T-helper 17 cell (primary cell): ENCODE measurements around the gene IFIT1B. TPM values are rescaled to one million over a fixed set of nuclear protein-coding genes. Genes with fewer than 3 reads are reported as not detected.
"Not testable (repeated sequence)": the region's sequence is repeated elsewhere in the genome, so short reads cannot be mapped to it uniquely, and the experiment has no call there.

ENCODE experiments used
- ATAC-seq: fragments of 150-1000 bp; cut with Tn5 transposase; 2 replicates; pipeline ENCODE4 v1.10.0; 2021; ENCODE audit warnings: mild to moderate bottlenecking, moderate library complexity
- DNase-seq, 3 donors: peaks; one replicate each; pipeline versions ENCODE4 v3.0.0 to v3.0.0-alpha.2; 2020 to 2021
- H3K9me3 ChIP-seq: one replicate; pipeline ENCODE4 v1.7.0; 2013; ENCODE audit warnings: low read length, mild to moderate bottlenecking; ENCODE audit not compliant: control insufficient read depth, poor library complexity, severe bottlenecking
- H3K27ac Mint-ChIP-seq: one replicate; pipeline ENCODE4 v1.8.0; 2022; ENCODE audit warnings: mild to moderate bottlenecking, moderate library complexity, mixed read lengths
- H3K27me3 Mint-ChIP-seq: one replicate; pipeline ENCODE4 v1.8.0; 2022; ENCODE audit warnings: mixed read lengths
- H3K36me3 Mint-ChIP-seq: one replicate; pipeline ENCODE4 v1.8.0; 2022; ENCODE audit warnings: low read depth, mixed read lengths
- H3K4me1 Mint-ChIP-seq: one replicate; pipeline ENCODE4 v1.8.0; 2022; ENCODE audit warnings: mild to moderate bottlenecking, mixed read lengths
- H3K4me3 Mint-ChIP-seq: one replicate; pipeline ENCODE4 v1.8.0; 2022; ENCODE audit warnings: mild to moderate bottlenecking, moderate library complexity, mixed read lengths
- total RNA-seq, 4 donors: library from RNA in 2 of 4; stranded (reverse) in 2 of 4; gene quantifications; one replicate each; pipeline ENCODE4 v1.2.3 and lab custom pipeline; 2022 to 2026

IFIT1B gene
- total RNA-seq: not detected
- 0 reads per million in 2 donors for total RNA-seq (lab: John Stamatoyannopoulos, UW)

GRCh38 chr10:89377705-89378637 lies at the start of gene IFIT1B:
IFIT1B (plus strand) TSS chr10:89378056; CDS start chr10:89378136, 80 bp downstream.
- DNase-seq (no peak), ATAC-seq (no peak)
- H3K4me1 Mint-ChIP-seq: no peaks in the 10 kb centered on the region
- H3K4me3 Mint-ChIP-seq: no peak within 1 kb of the TSS
- H3K27ac Mint-ChIP-seq: no peak within 1 kb of the TSS
- H3K9me3 ChIP-seq: no peaks in the 10 kb centered on the region
- no peaks in the 10 kb centered on the region for H3K36me3 Mint-ChIP-seq
- peaks cover 8% of the 10 kb centered on the region for H3K27me3 Mint-ChIP-seq

- no peak for DNase-seq
- Mint-ChIP-seq H3K27ac (peak overlapping the region; percentile 98), H3K4me1 (peaks cover 50% of the 10 kb centered on the region), H3K27me3 (no peaks in the 10 kb centered on the region), H3K4me3 (peak overlapping the region; percentile 96), H3K36me3 (peaks cover 2% of the 10 kb centered on the region)
- no peak for ATAC-seq
- no peaks in the 10 kb centered on the region for H3K9me3 ChIP-seq
Measured at GRCh38 chr10:89329151-89329550, 48.7 kb upstream of the IFIT1B start.

- DNase-seq, H3K9me3 ChIP-seq, H3K36me3 Mint-ChIP-seq, ATAC-seq, H3K27ac Mint-ChIP-seq, H3K27me3 Mint-ChIP-seq, H3K4me3 Mint-ChIP-seq: not testable (repeated sequence)
- peaks cover 52% of the 10 kb centered on the region for H3K4me1 Mint-ChIP-seq
Measured at GRCh38 chr10:89330014-89330413, 47.8 kb upstream of the IFIT1B start.

GRCh38 chr10:89330537-89331212 lies 47.2 kb upstream of the IFIT1B start:
- ATAC-seq (no peak), DNase-seq (no peak)
- no peaks in the 10 kb centered on the region for H3K9me3 ChIP-seq
- H3K4me1 Mint-ChIP-seq: peaks cover 57% of the 10 kb centered on the region
- H3K27me3 Mint-ChIP-seq: no peaks in the 10 kb centered on the region
- H3K36me3 Mint-ChIP-seq: peaks cover 2% of the 10 kb centered on the region
- H3K4me3 Mint-ChIP-seq: peak overlapping the region; percentile 41
- peak overlapping the region; percentile 97 for H3K27ac Mint-ChIP-seq

GRCh38 chr10:89331487-89332122 lies 46.3 kb upstream of the IFIT1B start:
- not testable (repeated sequence) for DNase-seq, H3K9me3 ChIP-seq, H3K36me3 Mint-ChIP-seq, ATAC-seq, H3K27me3 Mint-ChIP-seq
- peak overlapping the region; percentile 97 for H3K27ac Mint-ChIP-seq
- peaks cover 63% of the 10 kb centered on the region for H3K4me1 Mint-ChIP-seq
- peak overlapping the region; percentile 88 for H3K4me3 Mint-ChIP-seq

- Mint-ChIP-seq H3K4me3 (peak overlapping the region; percentile 88), H3K27ac (peak overlapping the region; percentile 97), H3K36me3 (peaks cover 2% of the 10 kb centered on the region), H3K27me3 (no peaks in the 10 kb centered on the region), H3K4me1 (peaks cover 64% of the 10 kb centered on the region)
- DNase-seq (no peak), ATAC-seq (no peak)
- no peaks in the 10 kb centered on the region for H3K9me3 ChIP-seq
Measured at GRCh38 chr10:89332123-89332633, 45.7 kb upstream of the IFIT1B start.

- Mint-ChIP-seq H3K27ac (peak overlapping the region; percentile 97), H3K4me3 (peak overlapping the region; percentile 67), H3K36me3 (peaks cover 11% of the 10 kb centered on the region), H3K27me3 (no peaks in the 10 kb centered on the region), H3K4me1 (peaks cover 49% of the 10 kb centered on the region)
- H3K9me3 ChIP-seq: no peaks in the 10 kb centered on the region
- no peak for ATAC-seq
- no peak for DNase-seq
Measured at GRCh38 chr10:89335226-89335625, 42.6 kb upstream of the IFIT1B start.

GRCh38 chr10:89336241-89336640 lies 41.6 kb upstream of the IFIT1B start:
- ATAC-seq (no peak), DNase-seq (no peak)
- Mint-ChIP-seq H3K27ac (peak overlapping the region; percentile 97), H3K36me3 (peaks cover 11% of the 10 kb centered on the region), H3K27me3 (no peaks in the 10 kb centered on the region), H3K4me3 (no peak overlapping the region), H3K4me1 (peaks cover 44% of the 10 kb centered on the region)
- no peaks in the 10 kb centered on the region for H3K9me3 ChIP-seq

GRCh38 chr10:89337484-89337883 lies 40.4 kb upstream of the IFIT1B start:
- H3K4me1 Mint-ChIP-seq: peaks cover 37% of the 10 kb centered on the region
- peak; percentile 23 for ATAC-seq
- H3K9me3 ChIP-seq: no peaks in the 10 kb centered on the region
- no peak overlapping the region for H3K4me3 Mint-ChIP-seq
- no peaks in the 10 kb centered on the region for H3K27me3 Mint-ChIP-seq
- peaks cover 11% of the 10 kb centered on the region for H3K36me3 Mint-ChIP-seq
- DNase-seq: no peak
- H3K27ac Mint-ChIP-seq: peak overlapping the region; percentile 97

- ATAC-seq (no peak), DNase-seq (no peak)
- no peak overlapping the region for H3K4me3 Mint-ChIP-seq
- no peaks in the 10 kb centered on the region for H3K27me3 Mint-ChIP-seq
- peaks cover 11% of the 10 kb centered on the region for H3K36me3 Mint-ChIP-seq
- peaks cover 28% of the 10 kb centered on the region for H3K4me1 Mint-ChIP-seq
- H3K27ac Mint-ChIP-seq: no peak overlapping the region
- no peaks in the 10 kb centered on the region for H3K9me3 ChIP-seq
Measured at GRCh38 chr10:89338713-89339112, 39.1 kb upstream of the IFIT1B start.

GRCh38 chr10:89339875-89340274 lies 38.0 kb upstream of the IFIT1B start:
- Mint-ChIP-seq H3K27ac (peak overlapping the region; percentile 32), H3K36me3 (peaks cover 11% of the 10 kb centered on the region), H3K4me1 (peaks cover 23% of the 10 kb centered on the region), H3K4me3 (peak overlapping the region; percentile 25), H3K27me3 (no peaks in the 10 kb centered on the region)
- H3K9me3 ChIP-seq: no peaks in the 10 kb centered on the region
- DNase-seq (no peak), ATAC-seq (no peak)

- Mint-ChIP-seq H3K36me3 (peaks cover 11% of the 10 kb centered on the region), H3K4me1 (peaks cover 10% of the 10 kb centered on the region), H3K27me3 (no peaks in the 10 kb centered on the region), H3K27ac (no peak overlapping the region), H3K4me3 (no peak overlapping the region)
- ATAC-seq: no peak
- DNase-seq: no peak
- no peaks in the 10 kb centered on the region for H3K9me3 ChIP-seq
Measured at GRCh38 chr10:89341649-89342048, 36.2 kb upstream of the IFIT1B start.
